UCSD-AML1 (cell line): ENCODE data around the gene PRRX2.

Experiments
- DNase-seq: peaks from one replicate; lab custom pipeline; 2025; ENCODE audit not compliant: unreplicated experiment; lab: John Stamatoyannopoulos, UW

PRRX2 gene

GRCh38 chr9:129676975-129677374, 11.5 kb downstream of the PRRX2 start:
- DNase-seq, result no peak

- DNase-seq, result no peak
Measured at GRCh38 chr9:129677456-129677855, 12.0 kb downstream of the PRRX2 start.

- DNase-seq, result no peak
Measured at GRCh38 chr9:129678844-129679243, 13.4 kb downstream of the PRRX2 start.

- no peak for DNase-seq
Measured at GRCh38 chr9:129679537-129679936, 14.1 kb downstream of the PRRX2 start.

GRCh38 chr9:129681924-129682323, 16.5 kb downstream of the PRRX2 start:
- DNase-seq, result no peak

GRCh38 chr9:129682381-129682780, 16.9 kb downstream of the PRRX2 start:
- DNase-seq, result no peak

GRCh38 chr9:129685220-129685932, 19.9 kb downstream of the PRRX2 start:
- no peak for DNase-seq

GRCh38 chr9:129685933-129686259, 20.4 kb downstream of the PRRX2 start:
- no peak for DNase-seq

- no peak for DNase-seq
Measured at GRCh38 chr9:129686736-129687135, 21.3 kb downstream of the PRRX2 start.

- no peak for DNase-seq
Measured at GRCh38 chr9:129687391-129687790, 21.9 kb downstream of the PRRX2 start.

GRCh38 chr9:129688285-129689043, 23.0 kb downstream of the PRRX2 start:
- DNase-seq, result no peak

GRCh38 chr9:129692534-129692933, 27.1 kb downstream of the PRRX2 start:
- no peak for DNase-seq

GRCh38 chr9:129693741-129694140, 28.3 kb downstream of the PRRX2 start:
- no peak for DNase-seq

- DNase-seq, result no peak
Measured at GRCh38 chr9:129694243-129694646, 28.8 kb downstream of the PRRX2 start.

GRCh38 chr9:129695870-129696269, 30.4 kb downstream of the PRRX2 start:
- no peak for DNase-seq

- DNase-seq, result no peak
Measured at GRCh38 chr9:129696944-129697655, 31.7 kb downstream of the PRRX2 start.

- no peak for DNase-seq
Measured at GRCh38 chr9:129697656-129698253, 32.3 kb downstream of the PRRX2 start.

- DNase-seq, result no peak
Measured at GRCh38 chr9:129698254-129698757, 32.9 kb downstream of the PRRX2 start.

- DNase-seq, result no peak
Measured at GRCh38 chr9:129701054-129701453, 35.6 kb downstream of the PRRX2 start.

- DNase-seq, result no peak
Measured at GRCh38 chr9:129701549-129701948, 36.1 kb downstream of the PRRX2 start.
